ENCODE measurements around the gene KLHDC7A.

DNA sequence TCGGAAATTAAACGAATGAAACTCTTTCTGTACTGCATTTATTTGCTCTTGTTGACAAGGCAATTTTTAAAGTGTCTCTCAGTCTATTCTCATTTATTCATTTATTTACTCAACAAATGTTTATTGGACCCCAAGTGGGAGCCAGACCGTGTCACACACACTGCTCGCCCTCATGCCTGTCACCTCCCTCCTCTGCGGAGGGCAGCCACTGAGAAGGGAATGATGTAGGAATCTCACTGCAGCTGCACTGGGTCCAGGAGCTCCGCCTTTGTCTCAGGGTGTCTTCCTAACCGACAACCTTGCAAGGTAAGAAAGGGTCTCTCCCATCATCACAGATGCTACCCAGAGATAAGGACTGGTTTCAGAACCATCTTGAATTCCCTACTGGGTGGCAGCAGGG, 14.1 kb upstream of the KLHDC7A start:
- TF ChIP-seq GATA3 (IDR thresholded peaks at IDR 0.05; ENCODE audit: low read depth, low read length) (no peak), GATA2 (IDR thresholded peaks at IDR 0.05; ENCODE audit: low read depth, low read length) (no peak)
